ENCODE results near the gene CSNK1G1.
"Not testable (repeated sequence)": the region's sequence is repeated elsewhere in the genome, so short reads cannot be mapped to it uniquely, and the experiment has no call there.

Gene CSNK1G1

DNA sequence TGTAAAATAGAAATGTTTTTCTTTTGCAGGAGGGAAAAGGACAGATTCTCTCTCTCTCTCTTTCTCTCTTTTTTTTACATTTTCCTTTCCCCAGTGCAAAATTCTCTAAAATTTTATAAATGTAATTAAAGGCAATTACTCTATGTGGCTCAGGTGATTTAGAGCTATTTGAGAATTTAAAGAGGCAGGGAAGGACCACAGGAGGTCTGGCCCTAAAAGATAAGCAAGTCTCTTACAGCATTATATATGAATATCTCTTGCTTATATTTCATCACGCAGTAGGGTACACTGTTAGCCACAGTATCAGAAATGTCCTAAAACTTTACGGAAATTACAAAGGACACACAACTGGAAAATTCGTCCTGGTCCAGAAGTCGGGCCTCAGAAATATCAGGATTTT lies 122.7 kb downstream of the CSNK1G1 start:
- no peak for DNase-seq

DNA sequence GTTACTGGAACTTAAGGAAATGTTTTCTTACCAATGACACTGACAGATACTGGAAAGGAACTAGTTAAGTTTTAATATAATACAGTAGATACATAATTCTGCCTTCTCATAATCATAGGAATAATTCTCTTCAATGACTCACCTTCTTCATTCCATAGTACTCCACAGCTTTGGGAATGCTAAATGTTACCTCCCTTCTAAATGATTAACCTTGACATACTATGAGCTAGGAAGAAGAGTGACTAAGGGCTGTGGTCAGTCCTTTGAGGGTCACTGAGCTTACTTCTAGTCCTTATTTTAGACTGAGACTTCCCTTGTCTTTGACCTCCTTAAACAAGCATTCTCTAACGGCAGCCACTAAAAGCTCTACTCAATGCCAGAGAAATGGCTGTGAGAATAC lies 123.6 kb downstream of the CSNK1G1 start:
- DNase-seq = peak; percentile 35

DNA sequence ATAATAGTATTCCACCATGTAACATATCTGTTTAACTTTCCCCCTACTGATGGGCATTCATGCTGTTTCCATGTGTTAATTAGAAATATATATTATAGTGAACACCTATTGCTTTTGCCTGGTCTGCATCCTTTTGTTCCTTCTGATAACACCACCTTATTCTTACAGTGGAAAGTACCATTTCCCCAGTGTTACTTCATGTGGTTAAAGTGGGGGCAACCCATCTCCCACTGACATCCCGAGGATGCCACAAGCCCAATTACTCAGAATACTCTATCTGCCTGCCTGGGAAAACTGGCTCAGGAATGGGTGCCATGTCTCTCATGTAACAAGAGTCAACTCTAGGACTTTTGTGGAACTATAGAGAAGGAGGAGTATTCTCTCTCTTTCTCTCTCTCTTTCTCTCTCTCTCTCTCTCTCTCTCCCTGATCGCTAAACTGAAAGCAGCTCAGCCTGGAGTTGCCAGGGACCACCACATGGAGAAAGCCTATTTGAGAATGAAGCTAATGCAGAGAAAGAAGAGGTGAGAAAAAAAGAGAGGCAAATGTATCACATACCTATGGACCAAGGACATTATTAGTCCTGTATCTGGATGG lies 126.7 kb downstream of the CSNK1G1 start:
- no peak for DNase-seq

DNA sequence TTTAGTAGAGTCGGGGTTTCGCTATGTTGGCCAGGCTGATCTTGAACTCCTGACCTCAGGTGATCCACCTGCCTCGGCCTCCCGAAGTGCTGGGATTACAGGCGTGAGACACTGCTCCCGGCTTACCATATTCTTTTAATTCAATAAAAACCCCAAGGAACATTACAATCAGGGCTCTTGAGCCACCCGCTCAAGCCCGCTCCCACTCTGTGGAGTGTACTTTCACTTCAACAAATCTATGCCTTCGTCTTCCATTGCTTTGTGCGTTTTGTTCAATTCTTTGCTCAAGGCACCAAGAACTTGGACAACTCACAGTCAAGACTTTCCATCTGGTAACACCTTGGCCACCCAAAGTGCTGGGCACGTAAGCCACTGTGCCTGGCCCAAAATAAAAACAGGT lies 130.2 kb downstream of the CSNK1G1 start:
- DNase-seq = no peak

DNA sequence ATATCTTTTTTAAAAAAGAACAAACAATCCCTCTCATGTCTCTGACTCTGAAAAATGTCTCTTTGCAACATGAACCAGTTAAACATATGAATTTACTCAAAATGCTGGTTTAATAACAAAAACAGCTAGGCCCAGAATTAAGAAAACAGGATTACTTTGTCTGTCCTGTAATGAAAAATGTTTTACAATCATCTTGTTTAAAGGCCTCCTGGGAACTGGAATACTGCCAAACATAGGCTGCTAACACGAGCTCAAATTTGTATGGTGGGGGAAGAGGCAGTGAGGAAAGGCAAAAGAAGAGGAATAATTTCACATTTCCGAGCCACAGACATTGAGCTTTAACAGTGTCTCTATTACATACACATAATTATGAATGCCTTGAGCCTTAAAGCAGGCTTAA lies 131.5 kb downstream of the CSNK1G1 start:
- DNase-seq = no peak

DNA sequence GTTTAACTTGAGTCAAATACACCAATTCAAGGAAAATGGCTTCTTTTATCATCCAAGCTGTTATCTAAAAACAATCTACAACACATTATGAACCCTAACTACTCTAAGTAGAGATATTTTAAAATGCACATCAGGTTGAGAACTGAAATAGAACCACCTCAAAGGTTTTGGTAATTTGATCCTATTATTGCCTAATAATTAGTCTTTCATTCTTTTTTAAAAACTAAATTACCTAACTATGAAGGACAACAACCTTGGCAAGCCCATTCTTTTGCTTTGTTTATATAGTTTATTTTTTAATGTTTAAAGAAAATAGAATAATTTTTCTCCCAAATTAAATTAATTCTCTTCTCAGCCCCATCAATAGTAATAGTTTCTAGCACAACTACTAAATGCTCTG lies 132.1 kb downstream of the CSNK1G1 start:
- DNase-seq = no peak

DNA sequence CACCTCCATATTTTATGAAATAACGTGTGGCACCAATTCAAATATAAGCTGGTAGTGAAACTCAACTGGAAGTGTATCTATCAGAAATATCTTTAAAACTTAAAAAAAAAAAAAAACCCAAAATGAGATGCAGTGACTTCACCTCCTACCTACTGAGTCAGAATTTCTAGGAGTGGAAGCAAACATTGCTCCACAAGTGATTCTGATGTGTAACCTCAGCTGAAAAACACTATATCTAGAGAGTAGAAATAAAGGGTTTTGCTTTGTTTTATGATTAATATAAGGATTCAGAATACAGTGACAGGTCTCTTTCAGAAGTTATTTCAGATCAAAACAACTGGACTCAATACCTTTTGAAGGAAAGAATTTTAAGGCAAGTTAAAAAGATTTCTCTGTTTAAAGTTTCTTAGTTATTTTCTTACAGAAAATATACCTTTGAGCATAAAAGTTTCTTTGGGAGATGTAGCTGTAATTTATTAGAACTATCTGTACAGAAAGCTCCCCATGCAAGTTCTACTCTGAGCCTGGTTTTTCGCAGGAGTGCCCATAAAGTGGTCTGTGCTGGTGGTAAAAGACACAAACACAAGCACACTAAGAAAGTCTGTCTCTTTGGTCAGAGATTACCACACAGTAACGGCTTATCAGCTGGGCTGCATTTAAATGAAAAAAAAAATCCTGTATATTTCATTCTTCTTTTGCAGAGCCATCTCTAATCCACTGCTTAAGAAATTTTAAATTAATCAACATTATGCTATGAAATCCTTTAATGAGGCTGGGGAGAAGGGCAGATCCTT lies 133.2 kb downstream of the CSNK1G1 start:
- DNase-seq = no peak

DNA sequence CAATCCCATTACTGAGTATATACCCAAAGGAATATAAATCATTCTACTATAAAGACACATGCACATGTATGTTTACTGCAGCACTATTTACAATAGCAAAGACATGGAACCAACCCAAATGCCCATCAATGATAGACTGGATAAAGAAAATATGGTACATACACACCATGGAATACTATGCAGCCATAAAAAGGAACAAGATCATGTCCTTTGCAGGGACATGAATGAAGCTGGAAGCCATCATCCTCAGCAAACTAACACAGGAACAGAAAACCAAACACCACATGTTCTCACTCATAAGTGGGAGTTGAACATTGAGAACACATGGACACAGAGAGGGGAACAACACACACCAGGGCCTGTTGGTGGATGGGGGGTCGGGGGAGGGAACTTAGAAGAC lies 134.1 kb downstream of the CSNK1G1 start:
- not testable (repeated sequence) for DNase-seq

DNA sequence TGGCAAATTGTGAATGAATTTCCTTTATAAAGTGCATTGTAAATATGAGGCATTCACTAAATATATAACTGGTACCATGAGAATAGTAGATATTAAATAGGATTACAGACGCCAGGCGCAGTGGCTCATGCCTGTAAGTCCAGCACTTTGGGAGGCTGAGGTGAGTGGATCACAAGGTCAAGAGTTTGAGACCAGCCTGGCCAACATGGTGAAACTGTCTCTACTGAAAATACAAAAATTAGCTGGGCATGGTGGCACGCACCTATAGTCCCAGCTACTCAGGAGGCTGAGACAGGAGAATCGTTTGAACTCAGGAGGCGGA lies 138.6 kb downstream of the CSNK1G1 start:
- not testable (repeated sequence) for DNase-seq

DNA sequence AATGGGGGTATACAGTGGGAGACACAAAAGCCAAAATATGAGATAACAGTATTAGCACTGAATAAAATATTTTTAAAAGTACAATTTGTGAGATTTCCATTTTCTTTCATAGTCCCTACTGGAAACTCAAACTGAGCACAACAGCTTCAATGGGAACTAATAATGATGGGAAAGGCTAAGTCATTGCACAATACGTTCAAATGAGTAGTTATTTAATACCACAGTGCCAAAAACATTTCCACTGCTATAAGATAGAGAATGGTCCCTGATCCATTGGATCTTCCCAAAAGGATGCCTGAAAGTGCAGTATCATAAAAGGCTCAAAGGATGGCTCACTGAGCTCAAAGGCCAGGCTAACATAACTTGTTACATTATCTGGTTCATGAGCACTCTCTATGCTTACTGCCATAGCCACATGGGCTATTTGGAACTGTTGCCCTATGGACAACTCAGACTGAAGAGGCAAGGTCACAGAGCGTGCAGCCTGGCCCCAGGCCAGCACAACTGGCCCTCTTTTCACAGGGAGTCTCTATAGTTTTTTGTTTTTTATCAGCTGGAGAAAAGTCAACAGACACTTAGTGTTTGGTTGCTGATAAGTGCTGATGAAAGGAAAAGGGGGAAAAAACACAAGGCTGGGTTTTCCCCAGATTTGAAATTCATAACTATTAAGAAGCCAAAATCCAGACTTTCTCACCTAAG lies 139.1 kb downstream of the CSNK1G1 start:
- no peak for DNase-seq

DNA sequence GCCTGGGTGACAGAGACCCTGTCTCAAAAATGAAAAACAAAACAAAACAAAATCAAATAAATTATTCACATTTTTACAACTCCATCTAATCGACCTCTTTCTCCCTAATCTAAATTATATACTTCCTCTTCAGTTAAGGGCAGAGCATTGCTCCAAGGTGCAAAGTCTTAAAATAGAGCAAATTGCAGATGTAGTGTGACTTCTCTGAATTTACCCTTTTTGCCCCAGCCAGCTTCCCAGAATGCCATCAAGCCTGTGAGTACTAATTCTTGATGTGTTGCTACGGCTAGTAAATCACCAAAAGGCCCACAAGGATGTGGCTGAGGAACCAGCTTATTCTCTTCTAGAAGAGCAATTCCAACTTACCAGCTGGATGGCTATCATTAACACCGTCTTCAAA lies 139.8 kb downstream of the CSNK1G1 start:
- DNase-seq = no peak

DNA sequence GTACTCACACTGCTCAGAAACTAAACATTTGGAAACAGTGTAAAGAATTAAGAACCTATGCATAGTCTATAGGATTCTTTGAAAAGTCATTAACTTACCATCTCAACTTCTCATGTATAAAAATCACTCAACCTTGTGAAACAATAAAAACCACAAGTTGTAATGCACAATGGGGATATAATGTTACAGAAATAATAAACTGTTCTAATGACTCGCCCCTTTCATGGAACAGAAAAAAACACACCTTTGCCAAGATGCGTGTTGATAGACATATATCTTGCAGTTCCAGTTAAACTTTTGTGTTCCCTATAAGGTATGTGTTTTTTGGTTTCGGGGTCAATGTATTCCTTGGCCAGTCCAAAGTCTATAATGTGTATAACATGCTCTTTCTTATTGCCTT lies 142.3 kb downstream of the CSNK1G1 start:
- no peak for DNase-seq

DNA sequence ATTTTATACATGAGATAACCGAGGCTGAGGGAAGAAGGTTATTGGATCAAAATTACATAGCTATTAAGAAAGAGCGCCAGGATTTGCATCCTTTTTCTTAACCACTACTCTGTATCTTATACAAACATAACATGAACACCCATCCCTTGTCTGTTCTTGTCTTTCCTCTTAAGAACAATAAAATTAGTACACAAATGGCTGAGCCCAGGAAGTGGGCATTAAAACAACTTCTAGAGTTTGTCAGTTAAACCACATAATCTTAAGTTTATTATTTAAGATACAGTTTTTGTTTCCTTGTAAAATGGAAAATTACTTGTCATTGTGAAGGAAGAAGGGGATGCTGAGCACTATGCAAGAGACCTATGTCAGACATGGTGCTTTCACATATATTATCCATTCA lies 144.3 kb downstream of the CSNK1G1 start:
- no peak for DNase-seq

DNA sequence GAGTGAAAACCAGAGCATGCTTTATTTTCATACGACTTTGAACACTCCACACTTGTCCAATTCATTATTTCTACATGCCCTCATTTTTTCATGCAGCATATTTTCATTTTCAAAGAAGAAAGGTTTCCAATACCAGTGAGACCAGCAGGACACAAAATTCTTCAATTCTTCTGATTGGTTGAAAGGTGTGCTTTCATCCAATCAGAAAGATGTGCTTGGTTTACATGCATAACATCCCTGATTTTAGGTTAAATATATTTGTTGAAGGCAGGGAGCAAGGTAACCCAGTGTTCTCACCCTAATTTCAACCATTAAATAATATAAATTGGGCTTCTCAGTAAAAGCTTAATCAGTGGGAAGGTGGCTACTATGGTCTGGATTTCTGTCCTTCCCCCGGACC lies 145.6 kb downstream of the CSNK1G1 start:
- DNase-seq = no peak

DNA sequence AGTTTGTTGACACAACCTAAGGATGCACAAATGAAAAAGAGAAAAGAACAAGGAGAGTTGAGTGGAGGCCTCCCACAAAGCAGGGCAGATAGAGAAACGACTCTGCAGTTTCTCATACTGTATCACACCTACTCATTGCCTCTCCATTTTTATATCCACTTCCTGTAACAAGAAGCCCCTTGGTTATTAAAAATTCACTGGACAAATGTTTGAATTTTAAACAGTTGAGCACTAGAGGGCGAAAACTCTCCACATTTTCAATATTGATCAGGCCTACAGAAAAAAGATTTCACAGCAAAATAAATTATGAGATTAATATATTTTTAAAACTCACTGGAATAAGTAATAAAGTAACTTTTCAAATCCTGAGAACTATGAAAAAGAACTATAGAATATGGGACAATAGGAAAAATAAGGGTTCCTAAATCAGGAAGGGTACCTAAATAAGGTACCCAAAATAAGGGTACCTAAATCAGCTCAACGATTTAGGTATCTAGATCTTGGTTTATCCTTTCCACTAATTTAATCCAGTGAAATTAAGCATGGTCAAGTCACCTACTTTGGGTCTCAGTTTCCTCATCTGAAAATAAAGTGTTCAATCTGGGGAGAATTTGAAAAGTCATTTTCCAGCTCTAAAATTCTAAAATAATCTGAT lies 146.2 kb downstream of the CSNK1G1 start:
- DNase-seq = peak; percentile 36

DNA sequence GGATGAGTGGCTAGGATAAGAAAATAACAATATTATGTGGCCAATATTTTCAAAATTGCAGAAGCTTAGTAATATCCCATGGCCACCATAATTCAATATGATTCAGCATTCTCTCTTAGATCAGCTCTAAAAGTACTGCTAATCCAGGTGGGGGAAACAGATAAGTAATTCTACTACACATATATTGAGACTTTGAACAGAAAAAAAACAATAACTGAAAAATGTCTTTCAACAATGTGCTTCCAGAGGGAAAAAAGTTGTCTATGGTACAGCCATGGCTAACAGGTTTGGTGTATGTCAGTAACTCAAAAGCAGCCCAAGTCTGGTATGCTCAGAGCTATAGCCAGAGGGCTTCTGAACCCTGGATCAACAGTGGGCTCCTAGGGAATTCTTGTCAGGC lies 150.8 kb downstream of the CSNK1G1 start:
- DNase-seq = no peak

DNA sequence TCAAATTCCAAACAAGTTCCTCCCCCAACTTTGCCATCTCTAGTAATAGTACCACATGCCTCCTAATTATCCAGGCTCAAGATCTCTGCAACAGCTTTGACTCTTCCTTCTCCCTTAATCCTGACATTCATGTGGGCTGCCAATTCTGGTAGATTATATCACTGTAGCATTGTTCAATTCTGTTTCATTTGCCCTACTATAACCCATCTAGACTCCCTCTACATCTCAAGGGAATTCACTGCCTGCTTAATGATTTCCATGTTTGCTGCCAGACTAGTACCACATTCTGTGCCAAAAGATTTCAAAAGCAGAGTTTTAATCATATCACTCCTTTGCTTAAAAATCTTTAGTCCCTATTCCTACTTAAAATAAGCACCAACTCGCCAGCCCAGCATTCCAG lies 158.5 kb downstream of the CSNK1G1 start:
- DNase-seq = no peak

DNA sequence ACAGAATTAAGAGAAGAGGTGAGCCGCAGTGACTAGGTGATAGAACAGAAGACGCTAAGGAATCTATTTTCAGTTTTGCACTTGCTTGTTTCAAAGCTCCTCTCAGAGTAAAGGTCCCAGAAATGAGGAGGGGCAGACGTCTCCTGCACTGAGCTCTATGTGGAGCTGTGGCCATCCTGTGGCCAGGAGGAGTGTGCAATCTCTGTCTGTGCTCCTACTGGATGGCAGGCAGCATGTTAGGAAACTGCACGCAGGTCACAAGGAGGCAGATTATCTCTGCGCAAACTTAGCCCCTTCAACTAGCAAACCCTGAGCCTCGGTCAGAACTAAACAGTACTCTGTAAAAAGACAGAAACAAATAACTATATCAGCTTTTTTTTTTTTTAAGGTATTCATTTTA lies 162.0 kb downstream of the CSNK1G1 start:
- no peak for DNase-seq

DNA sequence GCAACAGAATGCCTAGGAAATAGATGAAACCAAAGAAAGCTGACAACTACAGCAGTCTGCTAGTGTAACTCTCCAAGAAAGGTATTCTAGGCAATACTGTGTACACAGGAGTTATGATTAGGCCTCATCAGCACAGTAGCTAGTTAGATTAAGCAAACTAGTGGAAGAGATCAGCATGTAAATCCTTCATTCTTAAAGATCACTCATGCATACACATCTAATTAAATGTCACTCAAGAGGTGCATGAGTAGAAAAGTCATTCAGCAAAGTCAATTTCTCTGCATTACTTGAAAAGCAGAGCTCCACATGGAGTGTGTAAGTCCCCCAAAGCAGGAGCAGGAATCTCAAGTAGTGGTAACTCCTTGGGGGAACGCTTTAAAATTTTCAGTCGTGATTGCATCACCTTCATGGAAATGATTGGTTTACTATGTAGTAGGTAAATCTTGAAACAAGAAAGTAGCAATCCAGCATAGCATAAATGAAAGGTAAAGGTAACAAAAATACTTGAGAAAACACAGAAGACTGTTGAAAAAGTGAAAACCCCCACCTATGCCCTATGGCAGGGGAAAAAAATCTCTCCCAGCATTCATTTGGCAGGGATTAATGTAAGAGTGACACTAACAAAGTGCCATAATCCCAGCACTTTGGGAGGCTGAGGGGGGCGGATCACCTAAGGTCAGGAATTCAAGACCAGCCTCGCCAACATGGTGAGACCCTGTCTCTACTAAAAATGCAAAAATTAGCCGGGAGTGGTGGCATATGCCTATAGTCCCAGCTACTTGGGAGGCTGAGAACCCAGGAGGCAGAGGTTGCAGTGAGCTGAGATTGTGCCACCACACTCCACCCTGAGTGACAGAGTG lies 163.8 kb downstream of the CSNK1G1 start:
- no peak for DNase-seq

DNA sequence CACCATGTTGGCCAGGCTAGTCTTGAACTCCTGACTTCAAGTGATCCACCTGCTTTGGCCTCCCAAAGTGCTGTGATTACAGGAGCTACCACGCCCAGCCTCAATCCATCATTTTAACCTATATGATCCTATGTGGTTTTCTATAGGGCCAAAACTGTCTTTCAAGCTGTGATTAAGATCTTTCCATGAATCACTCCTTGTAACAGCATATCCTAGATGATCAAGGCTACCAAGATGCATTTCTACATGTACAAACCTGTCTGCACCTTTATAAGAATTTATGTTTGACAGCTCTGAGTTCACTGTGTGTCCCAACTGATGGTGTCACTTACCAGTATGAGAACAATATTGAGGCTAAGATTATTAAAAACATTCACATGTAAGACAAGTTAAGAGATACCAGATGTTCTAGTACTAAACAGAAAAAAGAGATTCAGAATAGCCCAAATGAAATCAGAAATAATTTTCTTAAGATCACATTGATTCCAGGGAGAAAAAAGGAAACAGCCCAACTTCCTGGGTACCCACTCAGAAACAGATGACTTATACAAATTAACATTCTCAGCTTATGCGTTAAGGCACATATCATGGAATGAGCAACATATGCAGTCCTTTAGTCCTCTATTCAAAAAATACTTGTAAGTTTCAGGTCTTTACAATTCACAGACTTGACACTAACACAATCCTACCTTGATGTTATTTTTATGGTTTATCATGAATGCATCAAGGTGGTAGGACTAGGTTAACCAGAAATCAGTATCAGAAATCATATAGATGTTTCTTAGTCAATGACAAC lies 168.4 kb downstream of the CSNK1G1 start:
- no peak for DNase-seq

DNA sequence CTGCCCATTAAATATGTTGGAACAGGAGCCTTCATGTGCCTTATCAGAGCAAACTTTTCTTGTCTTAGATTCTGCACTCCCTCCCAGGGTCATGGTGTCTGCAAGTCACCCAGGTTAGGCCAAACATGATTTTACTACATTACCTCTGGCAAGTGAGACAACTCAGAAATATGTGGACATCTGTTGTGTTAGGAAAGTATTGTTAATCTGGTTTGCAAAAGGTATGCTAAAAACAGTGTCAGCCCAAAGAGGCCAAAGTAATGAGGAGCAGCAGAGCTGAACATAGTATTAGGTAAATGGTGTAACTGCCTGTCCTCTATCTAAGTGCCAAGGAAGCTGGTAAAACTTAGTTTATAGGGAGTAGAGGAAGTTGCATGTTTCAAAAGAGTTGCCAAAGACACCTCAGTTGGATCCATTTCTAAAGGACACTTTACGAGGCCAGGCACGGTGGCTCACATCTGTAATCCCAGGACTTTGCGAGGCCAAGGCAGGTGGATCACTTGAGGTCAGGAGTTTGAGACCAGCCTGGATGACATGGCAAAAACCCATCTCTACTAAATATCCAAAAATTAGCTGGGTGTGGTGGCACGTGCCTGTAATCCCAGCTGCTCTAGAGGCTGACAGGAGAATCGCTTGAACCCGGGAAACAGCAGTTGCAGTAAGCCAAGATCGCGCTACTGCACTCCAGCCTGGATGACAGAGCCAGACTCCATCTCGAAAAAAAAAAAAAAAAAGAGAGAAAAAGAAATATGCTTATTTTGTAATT lies 170.6 kb downstream of the CSNK1G1 start:
- no peak for DNase-seq

All from amniotic stem cell (primary cell).